ENCODE measurements around the gene CD4.
A peak's percentile ranks its signal among the peaks of the same experiment; 100 is the strongest.

DNA sequence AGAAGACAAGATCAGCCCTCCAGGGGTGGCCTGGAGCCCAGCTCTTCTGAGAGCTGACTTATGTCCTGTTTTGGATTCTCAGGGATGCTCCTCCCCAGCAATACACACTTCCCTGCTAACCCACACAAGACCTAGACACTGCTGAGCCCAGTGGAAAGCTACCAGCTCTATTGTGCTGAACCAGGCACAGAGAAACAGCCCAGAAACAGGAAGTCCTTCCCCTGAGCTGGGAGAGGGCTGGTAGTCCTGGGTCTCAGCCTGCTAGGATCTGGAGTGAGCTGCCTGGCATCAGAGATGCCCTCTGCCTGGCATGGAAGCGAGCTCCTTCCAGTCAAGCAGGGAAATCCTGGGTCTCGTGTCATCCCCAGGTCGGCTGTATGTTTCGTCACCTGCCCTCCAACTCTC lies 18.2 kb upstream of the CD4 start:
- TF ChIP-seq, protein P1, sequence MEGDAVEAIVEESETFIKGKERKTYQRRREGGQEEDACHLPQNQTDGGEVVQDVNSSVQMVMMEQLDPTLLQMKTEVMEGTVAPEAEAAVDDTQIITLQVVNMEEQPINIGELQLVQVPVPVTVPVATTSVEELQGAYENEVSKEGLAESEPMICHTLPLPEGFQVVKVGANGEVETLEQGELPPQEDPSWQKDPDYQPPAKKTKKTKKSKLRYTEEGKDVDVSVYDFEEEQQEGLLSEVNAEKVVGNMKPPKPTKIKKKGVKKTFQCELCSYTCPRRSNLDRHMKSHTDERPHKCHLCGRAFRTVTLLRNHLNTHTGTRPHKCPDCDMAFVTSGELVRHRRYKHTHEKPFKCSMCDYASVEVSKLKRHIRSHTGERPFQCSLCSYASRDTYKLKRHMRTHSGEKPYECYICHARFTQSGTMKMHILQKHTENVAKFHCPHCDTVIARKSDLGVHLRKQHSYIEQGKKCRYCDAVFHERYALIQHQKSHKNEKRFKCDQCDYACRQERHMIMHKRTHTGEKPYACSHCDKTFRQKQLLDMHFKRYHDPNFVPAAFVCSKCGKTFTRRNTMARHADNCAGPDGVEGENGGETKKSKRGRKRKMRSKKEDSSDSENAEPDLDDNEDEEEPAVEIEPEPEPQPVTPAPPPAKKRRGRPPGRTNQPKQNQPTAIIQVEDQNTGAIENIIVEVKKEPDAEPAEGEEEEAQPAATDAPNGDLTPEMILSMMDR (IDR thresholded peaks at IDR 0.05), result no peak
- TF ChIP-seq POLR2AphosphoS5 (IDR thresholded peaks at IDR 0.05) (peak in 1 of 3 donors; percentile 7), POLR2A (IDR thresholded peaks at IDR 0.05) (no peak)

Measured in stomach (tissue), 4 donors.